ENCODE measurements around the gene PJA1. TPM values are rescaled to one million over a fixed set of nuclear protein-coding genes. Genes with fewer than 3 reads are reported as not detected.

PJA1 gene
- total and polyA plus RNA-seq, 3 experiments from 2014 or later = 14.2 to 47.9 (median 18.5) TPM

DNA sequence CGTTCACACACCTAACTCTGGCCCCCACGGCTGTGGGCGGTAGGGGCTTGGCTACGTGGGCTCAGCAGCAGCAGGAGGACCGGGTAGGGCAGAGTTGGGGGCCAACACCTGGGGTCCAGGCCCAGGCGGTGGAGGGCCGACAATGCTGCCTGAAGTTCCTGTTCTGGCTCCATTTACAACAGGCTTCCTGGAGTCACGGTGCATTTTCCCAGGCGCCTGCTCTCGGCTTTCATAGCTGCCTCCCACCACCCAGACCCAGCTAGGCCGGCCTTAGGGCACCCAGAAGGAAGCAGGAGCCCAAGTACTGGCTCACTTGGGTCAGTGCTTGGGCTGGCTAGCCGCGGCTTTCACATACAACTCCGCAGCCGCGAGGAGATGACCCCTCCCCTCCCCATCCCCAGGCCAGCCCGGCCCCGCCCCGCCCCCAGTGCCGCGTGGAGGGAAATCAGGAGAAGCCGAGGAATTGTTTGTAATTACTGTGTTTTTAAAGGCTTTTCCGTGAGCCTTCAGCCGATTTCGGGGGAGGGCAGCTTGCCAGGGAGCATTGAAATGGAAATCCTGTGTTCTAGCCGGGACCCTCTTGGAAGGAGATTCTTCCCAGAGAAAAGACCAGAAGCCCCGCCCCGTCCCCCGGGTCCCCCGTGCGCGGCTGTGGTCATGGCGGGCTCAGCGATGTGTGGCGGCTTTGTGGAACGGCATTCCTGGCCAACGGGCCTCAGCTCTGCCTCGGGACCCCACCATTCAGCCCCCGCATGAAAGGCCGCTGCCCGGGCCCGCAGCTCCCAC is 28.5 kb downstream of the PJA1 start:
- no peaks in the 10 kb centered on the region for H3K27me3 ChIP-seq (ENCODE audit: insufficient read depth, low read length, poor library complexity, severe bottlenecking)
- POLR2A ChIA-PET = no interaction called here
- CTCF ChIA-PET = no interaction called here
- H3K27ac ChIP-seq (ENCODE audit: low read depth, low read length) = no peak overlapping the region
- no peak overlapping the region for H3K4me3 ChIP-seq (ENCODE audit: low read length)
- H3K36me3 Mint-ChIP-seq = no peaks in the 10 kb centered on the region
- H3K27me3 Mint-ChIP-seq = peaks cover 37 to 39% of the 10 kb centered on the region in 2 donors
- H3K4me1 Mint-ChIP-seq = no peaks in the 10 kb centered on the region
- no peaks in the 10 kb centered on the region for H3K4me1 ChIP-seq (ENCODE audit: insufficient read depth, low read length)
- H3K27ac Mint-ChIP-seq = no peak overlapping the region
- no peaks in the 10 kb centered on the region for H3K36me3 ChIP-seq (ENCODE audit: insufficient read depth, low read length)
- H3K9me3 ChIP-seq (ENCODE audit: low read length) = no peaks in the 10 kb centered on the region
- H3K9me3 Mint-ChIP-seq = no peaks in the 10 kb centered on the region
- no peak overlapping the region for H3K4me3 Mint-ChIP-seq
- DNase-seq = no peak

- POLR2A ChIA-PET = no interaction called here
- Histone ChIP-seq H3K27me3 (ENCODE audit: insufficient read depth, low read length, poor library complexity, severe bottlenecking) (no peaks in the 10 kb centered on the region), H3K27ac (ENCODE audit: low read depth, low read length) (no peak overlapping the region), H3K4me1 (ENCODE audit: insufficient read depth, low read length) (no peaks in the 10 kb centered on the region), H3K9me3 (ENCODE audit: low read length) (no peaks in the 10 kb centered on the region), H3K36me3 (ENCODE audit: insufficient read depth, low read length) (no peaks in the 10 kb centered on the region), H3K4me3 (ENCODE audit: low read length) (no peak overlapping the region)
- Mint-ChIP-seq H3K36me3 (no peaks in the 10 kb centered on the region), H3K27me3 (peaks cover 39 to 43% of the 10 kb centered on the region in 2 donors), H3K4me3 (no peak overlapping the region), H3K27ac (no peak overlapping the region), H3K4me1 (no peaks in the 10 kb centered on the region), H3K9me3 (no peaks in the 10 kb centered on the region)
- no peak for DNase-seq
- CTCF ChIA-PET = no interaction called here
Measured at GRCh38 chrX:69133921-69134542, 31.2 kb downstream of the PJA1 start.

- no peak overlapping the region for H3K27ac Mint-ChIP-seq
- H3K27me3 ChIP-seq (ENCODE audit: insufficient read depth, low read length, poor library complexity, severe bottlenecking) = no peaks in the 10 kb centered on the region
- no peak overlapping the region for H3K4me3 ChIP-seq (ENCODE audit: low read length)
- ChIA-PET CTCF (no interaction called here), POLR2A (no interaction called here)
- H3K4me3 Mint-ChIP-seq = no peak overlapping the region
- no peak for DNase-seq
- peaks cover 31 to 38% of the 10 kb centered on the region in 2 donors for H3K27me3 Mint-ChIP-seq
- no peak overlapping the region for H3K27ac ChIP-seq (ENCODE audit: low read depth, low read length)
- no peaks in the 10 kb centered on the region for H3K36me3 ChIP-seq (ENCODE audit: insufficient read depth, low read length)
- H3K9me3 Mint-ChIP-seq = no peaks in the 10 kb centered on the region
- peaks cover 0 to 4% (median 4%) of the 10 kb centered on the region in 3 donors for H3K4me1 Mint-ChIP-seq
- no peaks in the 10 kb centered on the region for H3K9me3 ChIP-seq (ENCODE audit: low read length)
- H3K36me3 Mint-ChIP-seq = no peaks in the 10 kb centered on the region
- no peaks in the 10 kb centered on the region for H3K4me1 ChIP-seq (ENCODE audit: insufficient read depth, low read length)
Measured at GRCh38 chrX:69131886-69132285, 33.4 kb downstream of the PJA1 start.

GRCh38 chrX:69130439-69130838 is 34.8 kb downstream of the PJA1 start:
- DNase-seq = no peak
- Mint-ChIP-seq H3K27me3 (peaks cover 25 to 34% of the 10 kb centered on the region in 2 donors), H3K4me3 (no peak overlapping the region), H3K36me3 (no peaks in the 10 kb centered on the region), H3K4me1 (peaks cover 0 to 4% (median 4%) of the 10 kb centered on the region in 3 donors), H3K9me3 (no peaks in the 10 kb centered on the region), H3K27ac (no peak overlapping the region)
- Histone ChIP-seq H3K27ac (ENCODE audit: low read depth, low read length) (no peak overlapping the region), H3K27me3 (ENCODE audit: insufficient read depth, low read length, poor library complexity, severe bottlenecking) (no peaks in the 10 kb centered on the region), H3K36me3 (ENCODE audit: insufficient read depth, low read length) (no peaks in the 10 kb centered on the region), H3K4me3 (ENCODE audit: low read length) (no peak overlapping the region), H3K9me3 (ENCODE audit: low read length) (no peaks in the 10 kb centered on the region), H3K4me1 (ENCODE audit: insufficient read depth, low read length) (no peaks in the 10 kb centered on the region)
- ChIA-PET POLR2A (no interaction called here), CTCF (no interaction called here)

- DNase-seq = no peak
- Histone ChIP-seq H3K4me3 (ENCODE audit: low read length) (no peak overlapping the region), H3K27me3 (ENCODE audit: insufficient read depth, low read length, poor library complexity, severe bottlenecking) (no peaks in the 10 kb centered on the region), H3K27ac (ENCODE audit: low read depth, low read length) (no peak overlapping the region), H3K9me3 (ENCODE audit: low read length) (no peaks in the 10 kb centered on the region), H3K4me1 (ENCODE audit: insufficient read depth, low read length) (no peaks in the 10 kb centered on the region), H3K36me3 (ENCODE audit: insufficient read depth, low read length) (no peaks in the 10 kb centered on the region)
- peak overlapping the region in 1 of 8 donors; percentile 57 for H3K27ac Mint-ChIP-seq
- no peaks in the 10 kb centered on the region for H3K9me3 Mint-ChIP-seq
- peaks cover 0 to 4% (median 4%) of the 10 kb centered on the region in 3 donors for H3K4me1 Mint-ChIP-seq
- H3K27me3 Mint-ChIP-seq = peaks cover 16 to 25% of the 10 kb centered on the region in 2 donors
- H3K36me3 Mint-ChIP-seq = no peaks in the 10 kb centered on the region
- ChIA-PET CTCF (no interaction called here), POLR2A (no interaction called here)
- no peak overlapping the region for H3K4me3 Mint-ChIP-seq
Measured at GRCh38 chrX:69128588-69128987, 36.7 kb downstream of the PJA1 start.

DNA sequence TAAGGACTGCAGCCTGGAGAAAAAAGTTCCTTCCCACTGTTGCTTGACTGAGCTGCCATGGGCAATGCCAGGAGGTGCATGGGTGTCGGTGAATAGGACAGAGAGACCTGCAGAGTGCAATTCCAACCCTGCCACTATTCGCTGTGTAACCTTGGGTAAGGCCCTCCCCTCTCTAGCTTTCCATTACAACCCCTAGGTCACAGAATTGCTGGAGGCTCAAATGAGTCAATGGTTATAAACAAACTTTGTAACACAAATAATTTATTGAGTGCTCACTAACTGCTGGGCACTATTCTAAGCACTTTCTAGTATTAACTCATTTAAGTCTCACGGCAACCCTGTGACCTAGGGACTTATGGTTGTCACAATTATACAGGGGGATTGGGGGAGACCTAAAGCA is 37.8 kb downstream of the PJA1 start:
- Histone ChIP-seq H3K36me3 (ENCODE audit: insufficient read depth, low read length) (no peaks in the 10 kb centered on the region), H3K27me3 (ENCODE audit: insufficient read depth, low read length, poor library complexity, severe bottlenecking) (no peaks in the 10 kb centered on the region), H3K4me1 (ENCODE audit: insufficient read depth, low read length) (no peaks in the 10 kb centered on the region), H3K27ac (ENCODE audit: low read depth, low read length) (no peak overlapping the region), H3K9me3 (ENCODE audit: low read length) (no peaks in the 10 kb centered on the region), H3K4me3 (ENCODE audit: low read length) (no peak overlapping the region)
- H3K4me1 Mint-ChIP-seq = peaks cover 0 to 4% (median 4%) of the 10 kb centered on the region in 3 donors
- peaks cover 10 to 21% of the 10 kb centered on the region in 2 donors for H3K27me3 Mint-ChIP-seq
- POLR2A ChIA-PET = no interaction called here
- CTCF ChIA-PET = no interaction called here
- no peak overlapping the region for H3K27ac Mint-ChIP-seq
- no peak for DNase-seq
- no peak overlapping the region for H3K4me3 Mint-ChIP-seq
- H3K36me3 Mint-ChIP-seq = no peaks in the 10 kb centered on the region
- no peaks in the 10 kb centered on the region for H3K9me3 Mint-ChIP-seq

GRCh38 chrX:69126642-69127041 is 38.6 kb downstream of the PJA1 start:
- Histone ChIP-seq H3K4me1 (ENCODE audit: insufficient read depth, low read length) (no peaks in the 10 kb centered on the region), H3K36me3 (ENCODE audit: insufficient read depth, low read length) (no peaks in the 10 kb centered on the region), H3K27me3 (ENCODE audit: insufficient read depth, low read length, poor library complexity, severe bottlenecking) (no peaks in the 10 kb centered on the region), H3K9me3 (ENCODE audit: low read length) (no peaks in the 10 kb centered on the region), H3K27ac (ENCODE audit: low read depth, low read length) (no peak overlapping the region), H3K4me3 (ENCODE audit: low read length) (no peak overlapping the region)
- ChIA-PET CTCF (no interaction called here), POLR2A (no interaction called here)
- no peak overlapping the region for H3K27ac Mint-ChIP-seq
- H3K4me3 Mint-ChIP-seq = no peak overlapping the region
- peaks cover 0 to 4% (median 4%) of the 10 kb centered on the region in 3 donors for H3K4me1 Mint-ChIP-seq
- no peak for DNase-seq
- peaks cover 7 to 15% of the 10 kb centered on the region in 2 donors for H3K27me3 Mint-ChIP-seq
- H3K36me3 Mint-ChIP-seq = no peaks in the 10 kb centered on the region
- no peaks in the 10 kb centered on the region for H3K9me3 Mint-ChIP-seq

DNA sequence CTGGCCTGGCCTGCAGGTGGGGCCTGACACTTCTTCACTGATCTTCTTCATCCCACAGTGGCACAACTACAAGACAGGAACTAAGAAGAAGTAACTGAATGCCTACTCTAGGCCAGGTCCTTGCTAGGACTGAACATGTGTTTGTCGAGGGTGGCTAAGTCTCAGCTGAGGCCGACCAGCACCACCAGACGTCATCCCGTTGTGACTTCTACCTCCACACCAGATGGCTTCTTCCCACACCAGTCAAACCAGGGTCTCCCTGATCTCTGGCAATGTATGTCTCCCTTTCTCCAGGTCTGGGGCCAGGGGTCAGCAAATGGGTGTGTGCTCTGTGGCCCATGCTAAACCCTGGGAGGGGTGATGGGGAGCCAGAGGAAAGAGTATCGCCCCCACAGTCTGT is 40.2 kb downstream of the PJA1 start:
- no peak overlapping the region for H3K27ac Mint-ChIP-seq

More for the DNA sequence above, 40.2 kb downstream of the PJA1 start:
- ChIA-PET CTCF (no interaction called here), POLR2A (no interaction called here)
- Histone ChIP-seq H3K27me3 (ENCODE audit: insufficient read depth, low read length, poor library complexity, severe bottlenecking) (no peaks in the 10 kb centered on the region), H3K36me3 (ENCODE audit: insufficient read depth, low read length) (no peaks in the 10 kb centered on the region), H3K4me1 (ENCODE audit: insufficient read depth, low read length) (no peaks in the 10 kb centered on the region), H3K4me3 (ENCODE audit: low read length) (no peak overlapping the region), H3K9me3 (ENCODE audit: low read length) (no peaks in the 10 kb centered on the region), H3K27ac (ENCODE audit: low read depth, low read length) (no peak overlapping the region)
- Mint-ChIP-seq H3K9me3 (no peaks in the 10 kb centered on the region), H3K4me3 (no peak overlapping the region), H3K27me3 (peaks cover 7 to 10% of the 10 kb centered on the region in 2 donors), H3K4me1 (peaks cover 0 to 4% (median 4%) of the 10 kb centered on the region in 3 donors), H3K36me3 (no peaks in the 10 kb centered on the region)
- no peak for DNase-seq
